Stimulated activated CD8-positive, alpha-beta memory T cell treated with anti-CD3 and anti-CD28 coated beads, Interleukin-12 subunit alpha, Interleukin-12 subunit beta, amount 100 ng/mL, for 4 hours (primary cell): Measurements from ENCODE around the gene OSBPL3.
"Not testable (repeated sequence)": the region's sequence is repeated elsewhere in the genome, so short reads cannot be mapped to it uniquely, and the experiment has no call there.

Experiments used
- DNase-seq: peaks from one replicate; pipeline ENCODE4 v3.0.0-alpha.2; 2020; ENCODE audit warnings: low read depth

The OSBPL3 gene, protein sequence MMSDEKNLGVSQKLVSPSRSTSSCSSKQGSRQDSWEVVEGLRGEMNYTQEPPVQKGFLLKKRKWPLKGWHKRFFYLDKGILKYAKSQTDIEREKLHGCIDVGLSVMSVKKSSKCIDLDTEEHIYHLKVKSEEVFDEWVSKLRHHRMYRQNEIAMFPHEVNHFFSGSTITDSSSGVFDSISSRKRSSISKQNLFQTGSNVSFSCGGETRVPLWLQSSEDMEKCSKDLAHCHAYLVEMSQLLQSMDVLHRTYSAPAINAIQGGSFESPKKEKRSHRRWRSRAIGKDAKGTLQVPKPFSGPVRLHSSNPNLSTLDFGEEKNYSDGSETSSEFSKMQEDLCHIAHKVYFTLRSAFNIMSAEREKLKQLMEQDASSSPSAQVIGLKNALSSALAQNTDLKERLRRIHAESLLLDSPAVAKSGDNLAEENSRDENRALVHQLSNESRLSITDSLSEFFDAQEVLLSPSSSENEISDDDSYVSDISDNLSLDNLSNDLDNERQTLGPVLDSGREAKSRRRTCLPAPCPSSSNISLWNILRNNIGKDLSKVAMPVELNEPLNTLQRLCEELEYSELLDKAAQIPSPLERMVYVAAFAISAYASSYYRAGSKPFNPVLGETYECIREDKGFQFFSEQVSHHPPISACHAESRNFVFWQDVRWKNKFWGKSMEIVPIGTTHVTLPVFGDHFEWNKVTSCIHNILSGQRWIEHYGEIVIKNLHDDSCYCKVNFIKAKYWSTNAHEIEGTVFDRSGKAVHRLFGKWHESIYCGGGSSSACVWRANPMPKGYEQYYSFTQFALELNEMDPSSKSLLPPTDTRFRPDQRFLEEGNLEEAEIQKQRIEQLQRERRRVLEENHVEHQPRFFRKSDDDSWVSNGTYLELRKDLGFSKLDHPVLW

GRCh38 chr7:24979863-24980533 lies at the start of gene OSBPL3:
Gene OSBPL3 (minus strand): TSS chr7:24980178. CDS start chr7:24892472, 87,706 bp downstream.
- DNase-seq = peak; percentile 92

- DNase-seq = no peak
These were observed 49.1 kb upstream of the OSBPL3 start for GRCh38 chr7:25029075-25029474.

- DNase-seq = no peak
These were observed 48.5 kb upstream of the OSBPL3 start for GRCh38 chr7:25028370-25029021.

DNA sequence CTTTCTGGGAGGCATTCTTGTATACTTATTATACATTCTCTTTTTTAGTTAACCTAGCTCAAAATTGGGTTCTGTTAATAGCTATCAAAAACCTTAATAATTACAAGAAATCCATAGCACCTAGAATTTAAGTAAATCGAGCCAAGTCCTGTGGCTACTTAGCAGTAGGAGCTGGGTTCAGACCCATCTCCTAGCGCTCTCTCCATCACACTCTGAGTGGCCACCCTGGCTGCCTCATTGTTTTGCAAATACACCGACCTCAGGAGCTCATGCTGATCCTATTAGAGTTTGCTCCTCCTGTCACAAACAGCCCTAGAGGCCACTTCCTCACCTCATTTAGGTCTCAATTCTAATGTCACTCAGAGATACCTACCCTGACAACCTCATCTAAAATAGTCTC lies 46.2 kb upstream of the OSBPL3 start:
- DNase-seq = no peak

DNA sequence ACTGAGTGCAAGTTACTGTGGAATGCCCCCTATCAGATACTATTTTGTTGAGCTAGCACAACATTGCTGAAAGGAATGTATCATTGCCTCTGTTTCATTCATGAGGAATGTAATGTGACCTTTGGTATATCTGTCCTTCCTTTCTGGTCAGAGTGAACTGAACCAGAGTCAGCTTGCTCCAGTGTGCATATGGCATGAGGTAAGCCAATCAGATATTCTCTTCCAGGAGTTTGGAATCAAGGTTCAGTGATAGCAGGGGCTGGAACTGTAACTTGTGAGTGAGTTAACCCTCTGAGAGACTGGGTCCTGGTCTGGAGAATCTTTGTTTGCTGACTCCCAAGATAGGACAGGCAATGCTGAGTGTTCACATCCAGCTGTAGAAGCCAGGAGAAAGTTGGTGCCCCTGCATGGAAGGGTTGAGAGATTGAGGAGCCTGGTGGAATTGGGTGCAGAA lies 45.3 kb upstream of the OSBPL3 start:
- DNase-seq = no peak

GRCh38 chr7:25024066-25024465 lies 44.1 kb upstream of the OSBPL3 start:
- DNase-seq = no peak

GRCh38 chr7:25017671-25018070 lies 37.7 kb upstream of the OSBPL3 start:
- DNase-seq = not testable (repeated sequence)

DNA sequence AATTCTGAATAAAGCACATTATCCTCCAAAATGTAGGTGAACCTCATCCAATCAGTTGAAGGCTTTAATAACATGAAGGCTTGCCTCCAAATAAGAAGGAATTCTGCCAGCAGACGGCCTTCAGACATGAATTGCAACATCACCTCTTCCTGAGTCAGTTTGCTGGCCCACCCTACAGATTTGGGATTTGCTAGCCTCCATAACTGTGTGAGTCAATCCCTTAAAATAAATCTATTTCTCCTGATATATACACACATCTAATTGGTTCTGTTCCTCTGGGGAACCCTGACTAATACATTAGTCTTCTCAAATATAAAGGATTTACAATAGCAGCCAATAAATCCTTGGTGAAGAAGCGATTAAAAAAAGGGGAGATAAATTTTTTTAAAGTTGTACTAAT lies 34.8 kb upstream of the OSBPL3 start:
- DNase-seq = no peak

GRCh38 chr7:25012710-25013109 lies 32.7 kb upstream of the OSBPL3 start:
- DNase-seq = not testable (repeated sequence)

- DNase-seq = no peak
These were observed 32.3 kb upstream of the OSBPL3 start for GRCh38 chr7:25012254-25012653.

DNA sequence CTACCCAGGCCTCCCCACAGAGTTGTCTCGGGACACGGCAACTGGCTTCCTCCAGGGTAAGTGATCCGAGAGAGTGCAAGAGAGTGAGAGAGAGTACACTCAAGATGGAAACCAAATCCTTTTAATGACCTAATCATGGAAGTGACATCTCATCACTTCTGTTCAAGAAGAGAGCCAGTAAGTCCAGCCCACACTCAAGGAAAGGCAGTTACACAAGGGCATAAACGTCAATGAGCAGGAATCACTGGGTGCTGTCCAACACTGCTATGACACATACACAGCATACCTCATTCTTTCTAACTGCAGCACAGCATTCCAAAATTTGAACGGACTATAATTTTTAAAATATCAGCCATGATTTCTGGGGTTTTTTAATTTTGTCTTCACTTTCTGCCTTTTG lies 29.3 kb upstream of the OSBPL3 start:
- no peak for DNase-seq

GRCh38 chr7:25007668-25008067 lies 27.7 kb upstream of the OSBPL3 start:
- DNase-seq = no peak

- DNase-seq = no peak
These were observed 26.3 kb upstream of the OSBPL3 start for GRCh38 chr7:25006276-25006675.

GRCh38 chr7:25005658-25006057 lies 25.7 kb upstream of the OSBPL3 start:
- DNase-seq = no peak

- no peak for DNase-seq
These were observed 22.8 kb upstream of the OSBPL3 start for GRCh38 chr7:25002786-25003185.

GRCh38 chr7:24995466-24995865 lies 15.5 kb upstream of the OSBPL3 start:
- no peak for DNase-seq

DNA sequence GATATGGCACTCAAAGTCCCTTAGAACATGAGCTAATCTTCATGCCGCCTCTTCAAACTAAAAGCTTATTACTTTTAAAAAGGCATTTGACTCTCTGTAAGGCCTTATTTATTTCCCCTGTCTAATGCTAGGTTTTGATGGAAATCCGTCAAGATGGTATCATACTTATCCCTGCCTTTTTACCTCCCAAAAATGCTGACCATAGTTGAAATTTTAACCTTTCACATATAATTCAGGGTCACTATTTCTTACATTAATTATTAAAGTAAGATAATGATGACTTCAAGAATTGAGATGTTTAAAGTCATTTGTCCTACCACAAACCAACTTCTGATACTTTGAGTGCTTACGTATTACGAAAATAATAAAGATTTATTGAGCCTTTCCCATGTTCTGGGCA lies 12.3 kb upstream of the OSBPL3 start:
- DNase-seq = no peak

- DNase-seq = no peak
These were observed 11.4 kb upstream of the OSBPL3 start for GRCh38 chr7:24991353-24991752.

- no peak for DNase-seq
These were observed 7.4 kb upstream of the OSBPL3 start for GRCh38 chr7:24987331-24987842.

DNA sequence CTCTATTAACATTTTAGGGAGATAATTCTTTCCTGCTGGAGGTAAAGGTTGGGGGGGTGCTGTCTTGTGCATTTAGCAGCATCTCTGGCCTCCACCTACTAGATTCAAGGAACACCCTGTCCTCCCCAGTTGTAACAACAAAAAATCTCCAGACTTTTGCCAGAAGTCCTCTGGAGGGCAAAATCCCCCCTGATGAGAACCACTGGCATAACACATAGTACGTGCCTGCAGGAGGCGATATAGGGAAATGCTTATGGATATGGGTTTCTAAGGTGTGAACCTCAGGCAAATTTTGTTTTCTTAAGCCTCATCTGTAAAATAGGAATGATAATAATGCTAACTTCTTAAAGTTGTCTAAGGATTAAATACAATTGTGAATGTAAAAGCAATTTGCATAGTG lies 2.9 kb upstream of the OSBPL3 start:
- no peak for DNase-seq

GRCh38 chr7:24981171-24981951 lies 1.4 kb upstream of the OSBPL3 start:
- peak; percentile 45 for DNase-seq
